Hepatocyte (in vitro differentiated cells): ENCODE data around the gene IP6K1.

Experiments
- CTCF ChIP-seq: fragments of 200-600 bp; sonication (generic); IDR thresholded peaks from 2 replicates; pipeline ENCODE4 v1.5.1; 2016; ENCODE audit warnings: antibody characterized with exemption, mild to moderate bottlenecking; ENCODE audit not compliant: poor library complexity
- EZH2 ChIP-seq: fragments of 200-600 bp; sonication (generic); IDR thresholded peaks from 2 replicates; pipeline ENCODE4 v1.6.1; 2016; ENCODE audit warnings: antibody characterized with exemption, mild to moderate bottlenecking, borderline replicate concordance
- EZH2phosphoT487 ChIP-seq: fragments of 200-600 bp; sonication (generic); IDR thresholded peaks from one replicate; pipeline ENCODE4 v1.6.1; 2018; ENCODE audit warnings: antibody characterized with exemption, mild to moderate bottlenecking, low read depth, moderate library complexity; ENCODE audit not compliant: unreplicated experiment, severe bottlenecking

- TF ChIP-seq EZH2 = no peak
- TF ChIP-seq CTCF = no peak
- no peak for TF ChIP-seq EZH2phosphoT487
Observed at GRCh38 chr3:49716691-49717210, 69.6 kb downstream of the IP6K1 start.
